DND-41 (cell line): ENCODE measurements around the gene RBM22.

Experiments
- ATAC-seq: fragments of 200-7000 bp; cut with Tn5 transposase; 3 replicates; pipeline ENCODE4 v1.9.1; 2021; ENCODE audit warnings: low read depth; ENCODE audit not compliant: insufficient read depth
- DNase-seq: peaks from one replicate; pipeline ENCODE4 v3.0.0-alpha.2; 2020
- H2AFZ ChIP-seq: 2 replicates; pipeline ENCODE4 v1.6.0; 2012; ENCODE audit warnings: low read depth, low read length
- H3K27ac ChIP-seq: 2 replicates; pipeline ENCODE4 v1.5.1; 2012; ENCODE audit warnings: low read length, inconsistent platforms
- H3K27me3 ChIP-seq: fragments of 200-600 bp; sonication (generic); 2 replicates; pipeline ENCODE4 v1.6.0; 2012; ENCODE audit warnings: low read length, mild to moderate bottlenecking, inconsistent platforms; ENCODE audit not compliant: insufficient read depth, poor library complexity
- H3K36me3 ChIP-seq: 2 replicates; pipeline ENCODE4 v1.5.1; 2012; ENCODE audit warnings: low read length, inconsistent platforms; ENCODE audit not compliant: insufficient read depth
- H3K4me1 ChIP-seq: 2 replicates; pipeline ENCODE4 v1.5.1; 2012; ENCODE audit warnings: mild to moderate bottlenecking, low read length; ENCODE audit not compliant: insufficient read depth
- H3K4me2 ChIP-seq: 2 replicates; pipeline ENCODE4 v1.6.0; 2012; ENCODE audit warnings: mild to moderate bottlenecking, moderate library complexity, low read length, inconsistent platforms; ENCODE audit not compliant: insufficient read depth
- H3K4me3 ChIP-seq, 2 experiments: fragments of 200-600 bp in 1 of 2; shearing (Covaris generic) in 1 of 2; 2 replicates each; pipeline ENCODE4 v1.5.1; 2012 to 2016; ENCODE audit warnings: inconsistent platforms in 2 of 2, low read length in 2 of 2, mild to moderate bottlenecking in 2 of 2, low read depth in 1 of 2, moderate library complexity in 1 of 2
- H3K79me2 ChIP-seq: 2 replicates; pipeline ENCODE4 v1.6.0; 2012; ENCODE audit warnings: low read length, inconsistent platforms; ENCODE audit not compliant: insufficient read depth
- H3K9ac ChIP-seq: 2 replicates; pipeline ENCODE4 v1.6.0; 2012; ENCODE audit warnings: low read depth, mild to moderate bottlenecking, inconsistent platforms, low read length, moderate library complexity
- H3K9me3 ChIP-seq: 2 replicates; pipeline ENCODE4 v1.5.1; 2012; ENCODE audit warnings: low read length, moderate library complexity, mild to moderate bottlenecking, inconsistent platforms; ENCODE audit not compliant: insufficient read depth, severe bottlenecking
- H4K20me1 ChIP-seq: 2 replicates; pipeline ENCODE4 v1.6.0; 2012; ENCODE audit warnings: low read length; ENCODE audit not compliant: insufficient read depth
- CTCF ChIP-seq: IDR thresholded peaks from 2 replicates; pipeline ENCODE4 v1.5.1; 2012; ENCODE audit warnings: borderline replicate concordance, low read length, moderate library complexity, mild to moderate bottlenecking; ENCODE audit not compliant: poor library complexity, severe bottlenecking; ENCODE audit errors: extremely low read depth
- EZH2 ChIP-seq: IDR thresholded peaks from 3 replicates; pipeline ENCODE4 v1.6.1; 2012; ENCODE audit warnings: borderline replicate concordance, low read depth, mild to moderate bottlenecking, moderate library complexity, low read length, inconsistent platforms; ENCODE audit not compliant: severe bottlenecking

The RBM22 gene

GRCh38 chr5:150641824-150642566 lies 58.9 kb downstream of the RBM22 start:
- H3K27ac ChIP-seq: no peak overlapping the region
- TF ChIP-seq EZH2: no peak
- no peak for TF ChIP-seq CTCF
- ATAC-seq: no peak
- no peak overlapping the region for H3K4me3 ChIP-seq
- no peaks in the 10 kb centered on the region for H3K4me1 ChIP-seq
- DNase-seq: no peak
- peaks cover 26% of the 10 kb centered on the region for H3K27me3 ChIP-seq
- no peaks in the 10 kb centered on the region for H3K36me3 ChIP-seq
- H3K9ac ChIP-seq: no peak overlapping the region
- H3K4me2 ChIP-seq: no peak overlapping the region
- H4K20me1 ChIP-seq: no peaks in the 10 kb centered on the region
- H2AFZ ChIP-seq: no peak overlapping the region
- H3K9me3 ChIP-seq: no peaks in the 10 kb centered on the region
- H3K79me2 ChIP-seq: no peaks in the 10 kb centered on the region

- no peak overlapping the region for H3K9ac ChIP-seq
- no peaks in the 10 kb centered on the region for H3K9me3 ChIP-seq
- H4K20me1 ChIP-seq: no peaks in the 10 kb centered on the region
- H3K4me1 ChIP-seq: no peaks in the 10 kb centered on the region
- no peak for ATAC-seq
- H3K79me2 ChIP-seq: no peaks in the 10 kb centered on the region
- H3K4me3 ChIP-seq: no peak overlapping the region
- no peak overlapping the region for H2AFZ ChIP-seq
- H3K36me3 ChIP-seq: no peaks in the 10 kb centered on the region
- H3K27ac ChIP-seq: no peak overlapping the region
- no peak for DNase-seq
- H3K4me2 ChIP-seq: no peak overlapping the region
- H3K27me3 ChIP-seq: peaks cover 26% of the 10 kb centered on the region
- no peak for TF ChIP-seq EZH2
- TF ChIP-seq CTCF: no peak
Observed at GRCh38 chr5:150641006-150641570, 59.8 kb downstream of the RBM22 start.
